Tibial nerve (tissue), 3 donors: Measurements from ENCODE around the gene PNMA3.

ENCODE experiments used
- POLR2A ChIP-seq, 2 donors: fragments of 450-650 bp; IDR thresholded peaks; one replicate each; pipeline ENCODE4 v1.6.1; 2017; ENCODE audit warnings: antibody characterized with exemption in 2 of 2, mild to moderate bottlenecking in 2 of 2, moderate library complexity in 2 of 2
- TF ChIP-seq, protein P1 (sequence below), 5 experiments: fragments of 200-600 bp in 3 of 5; fragments of 450-650 bp in 2 of 5; sonication (generic) in 3 of 5; IDR thresholded peaks; one replicate each; pipeline ENCODE4 v1.5.1; 2016 to 2019; ENCODE audit warnings: antibody characterized with exemption in 5 of 5, mild to moderate bottlenecking in 3 of 5, moderate library complexity in 2 of 5

DNA sequence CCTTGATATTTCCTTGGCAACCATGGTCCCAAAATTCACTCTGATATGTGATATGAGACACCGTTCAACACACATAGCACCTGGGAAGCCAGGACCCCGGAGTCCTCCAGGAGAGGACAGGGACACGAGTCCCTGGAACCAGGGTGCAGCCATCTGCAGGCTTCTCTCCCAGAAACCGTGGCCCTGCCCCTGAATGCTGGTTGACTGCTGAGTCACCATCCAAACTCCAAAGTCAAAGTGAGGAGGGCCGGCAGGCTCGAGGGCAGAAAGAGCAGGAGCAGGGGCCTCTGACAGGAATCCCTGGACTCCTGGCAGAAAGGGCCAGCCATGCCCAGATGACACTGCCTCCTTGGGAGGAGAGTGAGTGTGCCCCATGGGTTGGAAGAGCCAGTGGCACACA lies 9.1 kb downstream of the PNMA3 start:
- TF ChIP-seq, protein P1, sequence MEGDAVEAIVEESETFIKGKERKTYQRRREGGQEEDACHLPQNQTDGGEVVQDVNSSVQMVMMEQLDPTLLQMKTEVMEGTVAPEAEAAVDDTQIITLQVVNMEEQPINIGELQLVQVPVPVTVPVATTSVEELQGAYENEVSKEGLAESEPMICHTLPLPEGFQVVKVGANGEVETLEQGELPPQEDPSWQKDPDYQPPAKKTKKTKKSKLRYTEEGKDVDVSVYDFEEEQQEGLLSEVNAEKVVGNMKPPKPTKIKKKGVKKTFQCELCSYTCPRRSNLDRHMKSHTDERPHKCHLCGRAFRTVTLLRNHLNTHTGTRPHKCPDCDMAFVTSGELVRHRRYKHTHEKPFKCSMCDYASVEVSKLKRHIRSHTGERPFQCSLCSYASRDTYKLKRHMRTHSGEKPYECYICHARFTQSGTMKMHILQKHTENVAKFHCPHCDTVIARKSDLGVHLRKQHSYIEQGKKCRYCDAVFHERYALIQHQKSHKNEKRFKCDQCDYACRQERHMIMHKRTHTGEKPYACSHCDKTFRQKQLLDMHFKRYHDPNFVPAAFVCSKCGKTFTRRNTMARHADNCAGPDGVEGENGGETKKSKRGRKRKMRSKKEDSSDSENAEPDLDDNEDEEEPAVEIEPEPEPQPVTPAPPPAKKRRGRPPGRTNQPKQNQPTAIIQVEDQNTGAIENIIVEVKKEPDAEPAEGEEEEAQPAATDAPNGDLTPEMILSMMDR (IDR thresholded peaks at IDR 0.05) = no peak
- TF ChIP-seq POLR2A (IDR thresholded peaks at IDR 0.05) = no peak
